ENCODE data around the gene SCIN. TPM values are rescaled to one million over a fixed set of nuclear protein-coding genes. Genes with fewer than 3 reads are reported as not detected.

The SCIN gene
- total RNA-seq, 3 donors from 2014 or later = 0.96 to 4.7 (median 1.3) TPM

DNA sequence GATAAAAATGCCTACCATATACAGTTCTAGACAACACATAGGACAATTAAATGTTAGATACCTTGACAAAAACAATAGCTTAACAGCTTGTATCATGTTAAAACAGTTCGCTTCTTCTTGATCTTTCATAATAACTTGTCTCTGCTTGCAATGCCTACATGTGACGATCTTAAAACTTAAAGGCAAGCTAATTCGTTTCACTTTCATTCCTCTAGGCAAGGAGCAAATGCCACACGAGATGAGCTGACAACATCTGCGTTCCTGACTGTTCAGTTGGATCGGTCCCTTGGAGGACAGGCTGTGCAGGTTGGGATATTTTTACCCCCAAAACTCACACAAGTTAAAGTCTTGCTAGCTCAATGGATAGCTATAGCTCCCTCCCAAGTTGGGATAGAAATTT, 65.3 kb downstream of the SCIN start:
- Histone ChIP-seq H3K27ac (no peak overlapping the region), H3K4me3 (peak overlapping the region in 2 of 3 donors; percentile 31 to 61), H3K27me3 (no peaks in the 10 kb centered on the region), H3K9me3 (no peaks in the 10 kb centered on the region), H3K36me3 (no peaks in the 10 kb centered on the region), H3K4me1 (peaks cover 0 to 3% of the 10 kb centered on the region in 2 donors)
- no peak for DNase-seq (ENCODE audit: low spot score in 2 of 2)
- intact Hi-C loops (cut with DNase I; ENCODE audit: low total_unique reads) = no loop called here
- TF ChIP-seq POLR2AphosphoS5 (IDR thresholded peaks at IDR 0.05) (no peak), POLR2A (IDR thresholded peaks at IDR 0.05) (no peak)
- TF ChIP-seq, protein P1, sequence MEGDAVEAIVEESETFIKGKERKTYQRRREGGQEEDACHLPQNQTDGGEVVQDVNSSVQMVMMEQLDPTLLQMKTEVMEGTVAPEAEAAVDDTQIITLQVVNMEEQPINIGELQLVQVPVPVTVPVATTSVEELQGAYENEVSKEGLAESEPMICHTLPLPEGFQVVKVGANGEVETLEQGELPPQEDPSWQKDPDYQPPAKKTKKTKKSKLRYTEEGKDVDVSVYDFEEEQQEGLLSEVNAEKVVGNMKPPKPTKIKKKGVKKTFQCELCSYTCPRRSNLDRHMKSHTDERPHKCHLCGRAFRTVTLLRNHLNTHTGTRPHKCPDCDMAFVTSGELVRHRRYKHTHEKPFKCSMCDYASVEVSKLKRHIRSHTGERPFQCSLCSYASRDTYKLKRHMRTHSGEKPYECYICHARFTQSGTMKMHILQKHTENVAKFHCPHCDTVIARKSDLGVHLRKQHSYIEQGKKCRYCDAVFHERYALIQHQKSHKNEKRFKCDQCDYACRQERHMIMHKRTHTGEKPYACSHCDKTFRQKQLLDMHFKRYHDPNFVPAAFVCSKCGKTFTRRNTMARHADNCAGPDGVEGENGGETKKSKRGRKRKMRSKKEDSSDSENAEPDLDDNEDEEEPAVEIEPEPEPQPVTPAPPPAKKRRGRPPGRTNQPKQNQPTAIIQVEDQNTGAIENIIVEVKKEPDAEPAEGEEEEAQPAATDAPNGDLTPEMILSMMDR (IDR thresholded peaks at IDR 0.05) = no peak

DNA sequence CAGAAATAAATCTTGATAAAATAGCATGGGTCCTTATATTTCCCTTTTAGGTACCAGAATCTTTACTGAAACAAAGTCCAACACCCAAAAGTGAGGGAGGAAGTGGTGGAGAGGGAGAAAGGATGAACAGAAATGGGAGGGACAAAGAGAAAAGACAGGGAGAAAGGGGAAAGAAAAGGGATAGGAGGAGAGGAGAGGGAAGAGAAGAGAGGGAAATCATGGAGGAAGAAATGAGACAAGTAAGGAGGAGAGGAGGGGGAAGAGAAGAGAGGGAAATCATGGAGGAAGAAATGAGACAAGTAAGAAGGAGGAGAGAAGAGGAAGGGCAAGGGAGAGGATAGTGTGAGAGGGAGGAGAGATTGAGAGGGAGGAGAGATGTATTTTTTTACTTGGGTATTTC, 66.8 kb downstream of the SCIN start:
- no peak overlapping the region for H3K27ac ChIP-seq
- H3K4me3 ChIP-seq = no peak overlapping the region
- H3K36me3 ChIP-seq = no peaks in the 10 kb centered on the region
- no peak for DNase-seq (ENCODE audit: low spot score in 2 of 2)
- intact Hi-C loops (cut with DNase I; ENCODE audit: low total_unique reads) = no loop called here
- TF ChIP-seq POLR2A (IDR thresholded peaks at IDR 0.05) (no peak), POLR2AphosphoS5 (IDR thresholded peaks at IDR 0.05) (no peak)
- TF ChIP-seq, protein P1 (IDR thresholded peaks at IDR 0.05) = no peak
- no peaks in the 10 kb centered on the region for H3K9me3 ChIP-seq
- peaks cover 0 to 3% of the 10 kb centered on the region in 2 donors for H3K4me1 ChIP-seq
- no peaks in the 10 kb centered on the region for H3K27me3 ChIP-seq

DNA sequence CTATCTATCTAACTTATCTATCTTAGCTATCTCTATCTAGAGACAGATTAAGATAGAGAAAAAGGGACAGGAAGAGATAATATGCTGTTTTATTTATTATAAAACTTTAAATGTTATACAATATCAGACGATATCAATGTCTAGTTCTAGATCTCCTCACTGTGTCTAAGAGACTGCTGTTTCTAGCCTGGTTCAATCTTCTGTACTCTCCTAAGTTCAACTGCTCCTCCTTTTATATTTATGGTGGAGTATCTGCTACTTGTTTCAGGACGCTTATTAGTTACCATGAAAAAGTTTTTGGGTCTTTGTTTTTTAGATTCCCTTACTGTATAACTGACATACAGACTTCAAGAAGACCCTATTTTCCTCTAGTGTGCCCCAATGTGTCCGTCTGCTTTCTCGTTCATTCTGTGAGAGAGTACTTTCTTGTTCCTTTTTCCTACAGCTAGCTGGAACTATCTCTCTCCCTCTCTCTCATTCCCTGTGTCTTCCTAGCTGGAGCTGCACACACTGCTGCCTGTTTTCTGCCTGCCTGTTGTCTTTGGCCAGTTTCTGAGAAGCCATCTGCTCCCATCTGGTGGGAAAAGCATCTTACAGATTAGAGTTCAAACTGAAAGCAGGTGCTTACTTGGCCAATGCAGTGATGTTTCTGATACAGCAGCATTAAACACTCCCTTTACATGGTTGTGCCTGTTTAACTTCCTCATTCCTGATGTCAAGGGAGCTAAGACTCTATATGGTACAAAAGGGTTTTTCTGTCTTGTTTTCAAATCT, 67.5 kb downstream of the SCIN start:
- DNase-seq (ENCODE audit: low spot score in 2 of 2) = no peak
- H3K4me1 ChIP-seq = peaks cover 0 to 3% of the 10 kb centered on the region in 2 donors
- H3K27ac ChIP-seq = no peak overlapping the region
- TF ChIP-seq POLR2A (IDR thresholded peaks at IDR 0.05) = no peak
- TF ChIP-seq POLR2AphosphoS5 (IDR thresholded peaks at IDR 0.05) = no peak
- TF ChIP-seq, protein P1 (IDR thresholded peaks at IDR 0.05) = no peak
- H3K4me3 ChIP-seq = no peak overlapping the region
- H3K27me3 ChIP-seq = no peaks in the 10 kb centered on the region
- H3K36me3 ChIP-seq = no peaks in the 10 kb centered on the region
- intact Hi-C loops (cut with DNase I; ENCODE audit: low total_unique reads) = no loop called here
- H3K9me3 ChIP-seq = no peaks in the 10 kb centered on the region

DNA sequence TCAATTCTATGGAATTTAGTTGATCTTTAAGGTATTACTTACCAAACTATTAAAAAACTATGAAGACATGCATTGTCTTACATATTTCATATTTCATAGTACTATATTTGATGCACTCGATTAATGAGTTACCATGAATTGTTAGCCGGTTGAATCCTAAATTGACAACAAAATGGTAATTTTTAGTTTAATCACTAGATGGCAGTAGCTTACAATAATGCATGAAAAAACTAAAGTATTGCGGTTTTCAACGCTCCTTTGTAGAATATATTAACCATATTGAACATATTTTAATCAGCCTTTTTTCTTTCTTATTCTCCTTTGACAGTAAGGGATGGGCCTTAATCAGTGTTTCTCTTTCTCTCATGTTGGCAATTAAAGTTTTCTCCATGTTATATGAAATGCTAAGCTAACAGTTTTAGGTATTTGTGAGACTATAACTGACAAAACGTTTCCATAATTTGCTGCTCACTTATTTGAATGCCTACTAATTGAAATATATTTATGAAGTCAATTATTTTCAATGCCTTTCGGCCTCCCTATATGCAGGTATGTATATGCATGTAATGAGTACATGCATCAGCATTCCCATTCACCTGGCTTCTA, 68.4 kb downstream of the SCIN start:
- Histone ChIP-seq H3K4me3 (no peak overlapping the region), H3K27ac (no peak overlapping the region), H3K36me3 (no peaks in the 10 kb centered on the region), H3K9me3 (no peaks in the 10 kb centered on the region), H3K27me3 (no peaks in the 10 kb centered on the region), H3K4me1 (peaks cover 0 to 3% of the 10 kb centered on the region in 2 donors)
- intact Hi-C loops (cut with DNase I; ENCODE audit: low total_unique reads) = no loop called here
- DNase-seq (ENCODE audit: low spot score in 2 of 2) = no peak
- no peak for TF ChIP-seq POLR2A (IDR thresholded peaks at IDR 0.05)
- no peak for TF ChIP-seq POLR2AphosphoS5 (IDR thresholded peaks at IDR 0.05)
- TF ChIP-seq, protein P1 (IDR thresholded peaks at IDR 0.05) = peak in 2 of 3 donors; percentile 51 to 53
